Hepatocyte (in vitro differentiated cells): Measurements from ENCODE around the gene WDR90.

Source experiments
- CTCF ChIP-seq: fragments of 200-600 bp; sonication (generic); IDR thresholded peaks from 2 replicates; pipeline ENCODE4 v1.5.1; 2016; ENCODE audit warnings: antibody characterized with exemption, mild to moderate bottlenecking; ENCODE audit not compliant: poor library complexity
- EZH2 ChIP-seq: fragments of 200-600 bp; sonication (generic); IDR thresholded peaks from 2 replicates; pipeline ENCODE4 v1.6.1; 2016; ENCODE audit warnings: antibody characterized with exemption, mild to moderate bottlenecking, borderline replicate concordance
- EZH2phosphoT487 ChIP-seq: fragments of 200-600 bp; sonication (generic); IDR thresholded peaks from one replicate; pipeline ENCODE4 v1.6.1; 2018; ENCODE audit warnings: antibody characterized with exemption, mild to moderate bottlenecking, low read depth, moderate library complexity; ENCODE audit not compliant: unreplicated experiment, severe bottlenecking

- TF ChIP-seq CTCF: no peak
- no peak for TF ChIP-seq EZH2
- TF ChIP-seq EZH2phosphoT487: no peak
These were observed 54.2 kb downstream of the WDR90 start for GRCh38 chr16:703406-703805.
